ENCODE data around the gene ESPNL. TPM values are rescaled to one million over a fixed set of nuclear protein-coding genes. Genes with fewer than 3 reads are reported as not detected.

ESPNL gene
- total RNA-seq, 8 experiments from 2014 or later, result 0.11 to 0.87 (median 0.39) TPM

- no peak overlapping the region for H3K27ac ChIP-seq
- peak in 2 of 8 experiments; percentile 30 to 34 for ATAC-seq (replicated peaks in 6 of 8)
- WGBS, 10 experiments, result 60 to 88% (median 81%) methylated on average over 1 to 14 of the region's 23 CpGs; no CpG with 5 or more reads in 4 of the 10 experiments
- in situ Hi-C loops (cut with MboI; ENCODE audit: low pct_unique_long_range_greater_than_20kb in 2 of 9, low sequenced_read_pairs in 9 of 9, unreplicated experiment in 9 of 9), result no loop called here
- H3K4me1 ChIP-seq (replicated peaks in 1 of 2), result peaks cover 0 to 11% of the 10 kb centered on the region in 2 donors
- H3K4me3 ChIP-seq, result no peak overlapping the region
These were observed 60.3 kb downstream of the ESPNL start for GRCh38 chr2:238160206-238161129.

GRCh38 chr2:238161291-238162051 is 61.3 kb downstream of the ESPNL start:
- no peak overlapping the region for H3K4me3 ChIP-seq
- no peak overlapping the region for H3K27ac ChIP-seq
- no peak for ATAC-seq (replicated peaks in 6 of 8)
- in situ Hi-C loops (cut with MboI; ENCODE audit: low pct_unique_long_range_greater_than_20kb in 2 of 9, low sequenced_read_pairs in 9 of 9, unreplicated experiment in 9 of 9), result no loop called here
- H3K4me1 ChIP-seq (replicated peaks in 1 of 2), result peaks cover 0 to 11% of the 10 kb centered on the region in 2 donors
- 80 to 100% (median 100%) methylated on average over 1 to 3 of the region's 21 CpGs; no CpG with 5 or more reads in 7 of the 10 experiments for WGBS, 10 experiments

GRCh38 chr2:238162251-238162845 is 62.2 kb downstream of the ESPNL start:
- H3K4me1 ChIP-seq (replicated peaks in 1 of 2), result peaks cover 0 to 11% of the 10 kb centered on the region in 2 donors
- 89 to 90% methylated on average over 2 to 3 of the region's 14 CpGs; no CpG with 5 or more reads in 8 of the 10 experiments for WGBS, 10 experiments
- no peak overlapping the region for H3K4me3 ChIP-seq
- in situ Hi-C loops (cut with MboI; ENCODE audit: low pct_unique_long_range_greater_than_20kb in 2 of 9, low sequenced_read_pairs in 9 of 9, unreplicated experiment in 9 of 9), result no loop called here
- no peak overlapping the region for H3K27ac ChIP-seq
- no peak for ATAC-seq (replicated peaks in 6 of 8)

- peaks cover 0 to 11% of the 10 kb centered on the region in 2 donors for H3K4me1 ChIP-seq (replicated peaks in 1 of 2)
- ATAC-seq (replicated peaks in 6 of 8), result no peak
- in situ Hi-C loops (cut with MboI; ENCODE audit: low pct_unique_long_range_greater_than_20kb in 2 of 9, low sequenced_read_pairs in 9 of 9, unreplicated experiment in 9 of 9), result no loop called here
- H3K27ac ChIP-seq, result no peak overlapping the region
- H3K4me3 ChIP-seq, result no peak overlapping the region
- WGBS, 10 experiments, result 35 to 38% (median 37%) methylated on average over 5 to 7 of the region's 15 CpGs; no CpG with 5 or more reads in 7 of the 10 experiments
These were observed 62.8 kb downstream of the ESPNL start for GRCh38 chr2:238162846-238163441.

GRCh38 chr2:238163481-238164198 is 63.5 kb downstream of the ESPNL start:
- Histone ChIP-seq H3K4me1 (replicated peaks in 1 of 2) (peaks cover 0 to 11% of the 10 kb centered on the region in 2 donors), H3K27ac (no peak overlapping the region), H3K4me3 (peak overlapping the region; percentile 17 to 28 (median 25))
- in situ Hi-C loops (cut with MboI; ENCODE audit: low pct_unique_long_range_greater_than_20kb in 2 of 9, low sequenced_read_pairs in 9 of 9, unreplicated experiment in 9 of 9), result no loop called here
- peak in 6 of 8 experiments; percentile 6 to 38 (median 24) for ATAC-seq (replicated peaks in 6 of 8)
- WGBS, 10 experiments, result 0 to 2% methylated on average over 1 to 9 of the region's 95 CpGs; no CpG with 5 or more reads in 8 of the 10 experiments

- in situ Hi-C loops (cut with MboI; ENCODE audit: low pct_unique_long_range_greater_than_20kb in 2 of 9, low sequenced_read_pairs in 9 of 9, unreplicated experiment in 9 of 9), result no loop called here
- ATAC-seq (replicated peaks in 6 of 8), result no peak
- WGBS, 10 experiments, result 85 to 100% (median 97%) methylated on average over 1 to 4 of the region's 8 CpGs; no CpG with 5 or more reads in 4 of the 10 experiments
- no peak overlapping the region for H3K27ac ChIP-seq
- no peak overlapping the region for H3K4me3 ChIP-seq
- H3K4me1 ChIP-seq (replicated peaks in 1 of 2), result peaks cover 0 to 3% of the 10 kb centered on the region in 2 donors
These were observed 64.8 kb downstream of the ESPNL start for GRCh38 chr2:238164906-238165287.

- 60 to 100% (median 80%) methylated on average over 1 to 4 of the region's 12 CpGs; no CpG with 5 or more reads in 6 of the 10 experiments for WGBS, 10 experiments
- in situ Hi-C loops (cut with MboI; ENCODE audit: low pct_unique_long_range_greater_than_20kb in 2 of 9, low sequenced_read_pairs in 9 of 9, unreplicated experiment in 9 of 9), result no loop called here
- ATAC-seq (replicated peaks in 6 of 8), result no peak
These were observed 65.3 kb downstream of the ESPNL start for GRCh38 chr2:238165288-238165921.

GRCh38 chr2:238166391-238167343 is 66.5 kb downstream of the ESPNL start:
- peaks cover 0 to 3% of the 10 kb centered on the region in 2 donors for H3K4me1 ChIP-seq (replicated peaks in 1 of 2)
- 71 to 100% (median 100%) methylated on average over 1 to 7 of the region's 24 CpGs; no CpG with 5 or more reads in 3 of the 10 experiments for WGBS, 10 experiments

More at GRCh38 chr2:238165288-238165921, 65.3 kb downstream of the ESPNL start:
- Histone ChIP-seq H3K4me1 (replicated peaks in 1 of 2) (peaks cover 0 to 3% of the 10 kb centered on the region in 2 donors), H3K27ac (no peak overlapping the region), H3K4me3 (no peak overlapping the region)

GRCh38 chr2:238167344-238167715 is 67.2 kb downstream of the ESPNL start:
- H3K27ac ChIP-seq, result no peak overlapping the region
- H3K4me1 ChIP-seq (replicated peaks in 1 of 2), result peaks cover 0 to 3% of the 10 kb centered on the region in 2 donors
- in situ Hi-C loops (cut with MboI; ENCODE audit: low pct_unique_long_range_greater_than_20kb in 2 of 9, low sequenced_read_pairs in 9 of 9, unreplicated experiment in 9 of 9), result no loop called here
- no peak overlapping the region for H3K4me3 ChIP-seq
- peak in 3 of 8 experiments; percentile 2 to 18 (median 7) for ATAC-seq (replicated peaks in 6 of 8)
- WGBS, 10 experiments, result 82 to 100% (median 100%) methylated on average over 1 to 3 of the region's 7 CpGs; no CpG with 5 or more reads in 6 of the 10 experiments

More at GRCh38 chr2:238166391-238167343, 66.5 kb downstream of the ESPNL start:
- no peak overlapping the region for H3K27ac ChIP-seq
- ATAC-seq (replicated peaks in 6 of 8), result peak in 3 of 8 experiments; percentile 4 to 8 (median 6)
- in situ Hi-C loops (cut with MboI; ENCODE audit: low pct_unique_long_range_greater_than_20kb in 2 of 9, low sequenced_read_pairs in 9 of 9, unreplicated experiment in 9 of 9), result no loop called here
- no peak overlapping the region for H3K4me3 ChIP-seq

GRCh38 chr2:238167761-238168160 is 67.6 kb downstream of the ESPNL start:
- H3K4me1 ChIP-seq (replicated peaks in 1 of 2), result peaks cover 0 to 3% of the 10 kb centered on the region in 2 donors
- 80 to 100% (median 95%) methylated on average over 1 to 4 of the region's 8 CpGs; no CpG with 5 or more reads in 6 of the 10 experiments for WGBS, 10 experiments

More at GRCh38 chr2:238167761-238168160, 67.6 kb downstream of the ESPNL start:
- no peak overlapping the region for H3K27ac ChIP-seq
- no peak overlapping the region for H3K4me3 ChIP-seq
- in situ Hi-C loops (cut with MboI; ENCODE audit: low pct_unique_long_range_greater_than_20kb in 2 of 9, low sequenced_read_pairs in 9 of 9, unreplicated experiment in 9 of 9), result no loop called here
- peak in 3 of 8 experiments; percentile 15 to 45 (median 39) for ATAC-seq (replicated peaks in 6 of 8)

All from motor neuron (in vitro differentiated cells).